GM10248 (cell line): ENCODE measurements around the gene CDH23.

Experiments
- CTCF ChIA-PET: fragments of 300-600 bp; sonication (Branson Sonifier 250); formaldehyde crosslinking; extraction: SDS; loops from one replicate; lab custom pipeline; 2021; ENCODE audit warnings: antibody characterized with exemption; lab: Yijun Ruan, JAX
- POLR2A ChIA-PET: fragments of 350-650 bp; sonication (Branson Sonifier 250); formaldehyde crosslinking; extraction: SDS; loops from one replicate; lab custom pipeline; 2020; ENCODE audit warnings: antibody characterized with exemption; lab: Yijun Ruan, JAX
- DNase-seq: peaks from one replicate; pipeline ENCODE4 v3.0.0; 2012; ENCODE audit errors: extremely low spot score
- TF ChIP-seq, protein P1 (sequence below): IDR thresholded peaks from 2 replicates; pipeline ENCODE4 v1.5.1; 2012; ENCODE audit warnings: mild to moderate bottlenecking, low read depth; ENCODE audit errors: extremely low read depth, missing control alignments, control extremely low read depth

Gene CDH23

DNA sequence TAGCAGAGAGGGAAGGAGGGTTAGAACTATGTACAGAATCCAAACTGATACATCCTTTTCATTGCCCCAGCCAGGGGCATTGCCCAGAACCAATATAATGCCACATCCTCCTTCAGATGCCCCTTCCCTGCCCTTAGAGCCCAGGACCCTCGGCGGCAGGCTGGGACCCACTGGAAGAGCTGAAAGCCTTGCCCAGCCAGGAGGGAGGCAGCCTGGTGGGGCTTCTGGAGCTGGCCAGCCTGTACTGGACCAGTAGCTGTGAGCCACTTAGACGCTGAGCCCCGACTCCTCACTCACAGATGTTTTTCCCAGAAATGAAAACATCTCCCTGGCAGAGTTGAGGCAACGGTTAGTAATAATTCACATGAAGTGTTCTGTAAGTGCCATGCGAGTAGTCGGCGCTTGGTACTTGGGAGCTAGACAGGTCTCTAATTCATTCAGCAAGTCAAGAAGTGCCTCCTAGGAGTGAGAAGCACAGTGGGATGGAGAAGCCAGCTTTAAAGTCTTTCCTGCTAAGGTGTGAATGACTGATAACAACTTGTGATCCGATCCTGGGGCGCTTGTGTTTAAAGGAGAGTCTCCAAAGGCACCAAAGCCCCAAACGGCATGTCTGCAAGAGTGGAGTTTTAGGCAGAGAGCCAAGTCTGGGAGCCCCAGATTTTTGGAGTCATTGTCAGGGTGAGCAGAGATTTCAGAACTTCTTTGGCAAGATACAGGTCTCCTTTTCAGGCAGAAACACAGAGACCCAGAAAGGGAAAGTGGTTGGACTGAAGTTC lies 366.8 kb downstream of the CDH23 start:
- no peak for DNase-seq
- CTCF ChIA-PET = interaction anchor here (0.6 to 4.2 kb wide), 8 partner anchors 10 to 133 kb away, joined by 3 to 24 read pairs (median 4); partner anchors contain the start of gene VSIR
- TF ChIP-seq, protein P1, sequence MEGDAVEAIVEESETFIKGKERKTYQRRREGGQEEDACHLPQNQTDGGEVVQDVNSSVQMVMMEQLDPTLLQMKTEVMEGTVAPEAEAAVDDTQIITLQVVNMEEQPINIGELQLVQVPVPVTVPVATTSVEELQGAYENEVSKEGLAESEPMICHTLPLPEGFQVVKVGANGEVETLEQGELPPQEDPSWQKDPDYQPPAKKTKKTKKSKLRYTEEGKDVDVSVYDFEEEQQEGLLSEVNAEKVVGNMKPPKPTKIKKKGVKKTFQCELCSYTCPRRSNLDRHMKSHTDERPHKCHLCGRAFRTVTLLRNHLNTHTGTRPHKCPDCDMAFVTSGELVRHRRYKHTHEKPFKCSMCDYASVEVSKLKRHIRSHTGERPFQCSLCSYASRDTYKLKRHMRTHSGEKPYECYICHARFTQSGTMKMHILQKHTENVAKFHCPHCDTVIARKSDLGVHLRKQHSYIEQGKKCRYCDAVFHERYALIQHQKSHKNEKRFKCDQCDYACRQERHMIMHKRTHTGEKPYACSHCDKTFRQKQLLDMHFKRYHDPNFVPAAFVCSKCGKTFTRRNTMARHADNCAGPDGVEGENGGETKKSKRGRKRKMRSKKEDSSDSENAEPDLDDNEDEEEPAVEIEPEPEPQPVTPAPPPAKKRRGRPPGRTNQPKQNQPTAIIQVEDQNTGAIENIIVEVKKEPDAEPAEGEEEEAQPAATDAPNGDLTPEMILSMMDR = no peak
- POLR2A ChIA-PET = no interaction called here

GRCh38 chr10:71765176-71765904 lies 368.6 kb downstream of the CDH23 start:
- CTCF ChIA-PET = interaction anchor here (1.1 to 4.2 kb wide), 6 partner anchors 8 to 131 kb away, joined by 3 to 24 read pairs (median 4); partner anchors contain the start of gene VSIR
- TF ChIP-seq, protein P1 = no peak
- POLR2A ChIA-PET = no interaction called here
- no peak for DNase-seq

DNA sequence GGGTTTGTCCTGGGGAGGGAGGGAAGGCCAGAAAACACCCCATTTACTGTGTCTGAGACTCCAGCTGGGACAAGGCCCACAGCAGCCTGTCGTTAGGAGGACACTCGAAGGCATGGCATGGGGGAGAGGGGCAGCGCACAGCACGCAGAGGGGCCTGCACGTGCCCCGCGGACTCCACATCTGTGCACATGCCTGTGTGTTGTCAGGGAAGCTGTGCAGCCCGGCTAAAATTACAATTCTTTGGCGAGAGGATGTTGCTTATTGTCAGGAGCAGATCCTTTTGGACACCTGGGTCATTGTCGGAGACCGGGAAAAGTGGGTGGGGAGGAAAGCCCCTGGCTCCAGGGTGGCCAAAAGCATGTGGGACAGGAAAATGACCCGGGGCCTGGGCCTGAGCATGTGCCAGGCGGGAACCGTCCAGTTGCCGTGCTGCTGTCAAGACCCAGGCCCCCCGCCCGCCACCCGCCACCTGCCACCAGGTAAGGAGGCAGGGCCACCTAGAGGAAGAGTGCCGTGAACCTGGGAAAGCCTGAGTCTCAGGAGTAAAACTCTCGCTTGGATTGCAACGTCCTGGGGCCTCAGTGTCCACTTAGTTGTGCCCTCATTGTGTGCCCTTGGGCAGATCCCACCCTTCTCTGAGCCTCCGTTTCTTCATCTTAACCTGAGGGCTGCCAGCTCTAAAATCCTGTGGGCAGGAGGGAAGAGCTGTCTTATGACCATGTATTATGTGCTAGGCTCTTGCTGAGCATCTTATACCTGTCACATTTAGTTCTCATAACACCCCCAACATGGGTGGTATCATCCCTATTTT lies 369.4 kb downstream of the CDH23 start:
- DNase-seq = no peak
- TF ChIP-seq, protein P1 = no peak
- POLR2A ChIA-PET = no interaction called here
- CTCF ChIA-PET = interaction anchor here (1.0 to 4.2 kb wide), 7 partner anchors 7 to 130 kb away, joined by 3 to 24 read pairs (median 5); partner anchors contain the start of gene VSIR

- TF ChIP-seq, protein P1 = no peak
- CTCF ChIA-PET = interaction anchor here (0.9 to 2.6 kb wide), 7 partner anchors 10 to 129 kb away, joined by 3 to 18 read pairs (median 5); no protein-coding TSS in a partner anchor
- POLR2A ChIA-PET = no interaction called here
- DNase-seq = peak; percentile 57
Measured at GRCh38 chr10:71766717-71767419, 370.1 kb downstream of the CDH23 start.

GRCh38 chr10:71767420-71768035 lies 370.8 kb downstream of the CDH23 start:
- no peak for DNase-seq
- ChIA-PET CTCF (interaction anchor here (0.8 to 2.6 kb wide), 10 partner anchors 10 to 129 kb away, joined by 3 to 18 read pairs (median 4); no protein-coding TSS in a partner anchor), POLR2A (interaction anchor here (0.6 kb wide), 1 partner anchor 449 kb away, joined by 4 read pairs; no protein-coding TSS in a partner anchor)
- TF ChIP-seq, protein P1 = no peak
